Measurements from ENCODE around the gene DKK2.

GRCh38 chr4:107077192-107077591, 41.1 kb upstream of the DKK2 start:
- TF ChIP-seq POLR2A (IDR thresholded peaks at IDR 0.05; ENCODE audit: low read length) = no peak
- TF ChIP-seq GATA1 (IDR thresholded peaks at IDR 0.05; ENCODE audit: low read depth, low read length) = no peak

Measured in erythroblast (primary cell).